PC-9 (cell line): Measurements from ENCODE around the gene SERP2. TPM values are rescaled to one million over a fixed set of nuclear protein-coding genes. Genes with fewer than 3 reads are reported as not detected.

Experiments used
- BruUV-seq: library from RNA; stranded (reverse); fragments of 400-500 nt; replicated peaks from 2 replicates; lab custom pipeline; 2021; lab: Mats Ljungman, UMichigan
- CTCF ChIA-PET: fragments of 300-600 bp; sonication (Branson Sonifier 250); formaldehyde crosslinking; loops from one replicate; lab custom pipeline; 2022; ENCODE audit warnings: antibody characterized with exemption; lab: Charles Lee
- POLR2A ChIA-PET: fragments of 300-600 bp; sonication (Branson Sonifier 250); formaldehyde crosslinking; loops from one replicate; lab custom pipeline; 2022; ENCODE audit warnings: antibody characterized with exemption; ENCODE audit not compliant: unreplicated experiment; lab: Charles Lee
- DNase-seq, 2 experiments: peaks; one replicate each; pipeline versions ENCODE4 v3.0.0 to v3.0.0-alpha.2; 2015 to 2022; ENCODE audit warnings: mixed read lengths in 1 of 2
- H2AFZ ChIP-seq: fragments of 200-600 bp; sonication (generic); 2 replicates; pipeline ENCODE4 v1.8.1; 2017; ENCODE audit warnings: antibody characterized with exemption
- H3F3A ChIP-seq: fragments of 200-600 bp; sonication (generic); 2 replicates; pipeline ENCODE4 v1.8.1; 2017; ENCODE audit warnings: antibody characterized with exemption, mild to moderate bottlenecking, low read depth; ENCODE audit not compliant: insufficient read depth
- H3K27ac ChIP-seq: fragments of 200-600 bp; sonication (generic); 2 replicates; pipeline ENCODE4 v1.6.1; 2016; ENCODE audit warnings: mixed run types
- H3K27me3 ChIP-seq: fragments of 200-600 bp; sonication (generic); 2 replicates; pipeline ENCODE4 v1.6.1; 2016; ENCODE audit warnings: low read depth, mixed run types; ENCODE audit not compliant: insufficient read depth
- H3K36me3 ChIP-seq: fragments of 200-600 bp; sonication (generic); 2 replicates; pipeline ENCODE4 v1.6.1; 2016; ENCODE audit warnings: low read depth, mixed run types
- H3K4me1 ChIP-seq: fragments of 200-600 bp; sonication (generic); replicated peaks from 2 replicates; pipeline ENCODE4 v1.6.1; 2016; ENCODE audit warnings: mixed run types; ENCODE audit not compliant: insufficient read depth
- H3K4me2 ChIP-seq: fragments of 200-600 bp; sonication (generic); 2 replicates; pipeline ENCODE4 v1.6.1; 2017; ENCODE audit warnings: mixed run types
- H3K4me3 ChIP-seq: fragments of 200-600 bp; sonication (generic); 2 replicates; pipeline ENCODE4 v1.6.1; 2016; ENCODE audit warnings: mixed run types
- H3K79me2 ChIP-seq: fragments of 200-600 bp; sonication (generic); 2 replicates; pipeline ENCODE4 v1.6.1; 2017; ENCODE audit warnings: low read depth, mixed run types
- H3K9me2 ChIP-seq: fragments of 200-600 bp; sonication (generic); 2 replicates; pipeline ENCODE4 v1.8.1; 2017; ENCODE audit warnings: mild to moderate bottlenecking; ENCODE audit not compliant: insufficient read depth
- H3K9me3 ChIP-seq: fragments of 200-600 bp; sonication (generic); 2 replicates; pipeline ENCODE4 v1.8.1; 2016; ENCODE audit warnings: low read depth; ENCODE audit not compliant: insufficient read depth
- H4K20me1 ChIP-seq: fragments of 200-600 bp; sonication (generic); 2 replicates; pipeline ENCODE4 v1.8.1; 2017; ENCODE audit not compliant: insufficient read depth
- EZH2 ChIP-seq: fragments of 200-600 bp; sonication (generic); IDR thresholded peaks from 2 replicates; pipeline ENCODE4 v1.8.0; 2017; ENCODE audit warnings: antibody characterized with exemption, low read depth
- intact Hi-C: fragments of 100-400 bp; cut with micrococcal nuclease; formaldehyde crosslinking; loops from one replicate; pipeline ENCODE4 v1.10.0; 2022; ENCODE audit not compliant: unreplicated experiment
- total RNA-seq: library from RNA; stranded (reverse); gene quantifications from 2 replicates; pipeline ENCODE4 v1.2.3, GENCODE V29; 2021
- TF ChIP-seq, protein P1 (sequence below): fragments of 200-600 bp; sonication (generic); conservative IDR thresholded peaks from 2 replicates; pipeline ENCODE4 v1.6.1; 2017; ENCODE audit warnings: mixed run types, antibody characterized with exemption, mild to moderate bottlenecking, moderate library complexity

The SERP2 gene
- total RNA-seq, 1 experiment from 2014 or later: 0.70 TPM

DNA sequence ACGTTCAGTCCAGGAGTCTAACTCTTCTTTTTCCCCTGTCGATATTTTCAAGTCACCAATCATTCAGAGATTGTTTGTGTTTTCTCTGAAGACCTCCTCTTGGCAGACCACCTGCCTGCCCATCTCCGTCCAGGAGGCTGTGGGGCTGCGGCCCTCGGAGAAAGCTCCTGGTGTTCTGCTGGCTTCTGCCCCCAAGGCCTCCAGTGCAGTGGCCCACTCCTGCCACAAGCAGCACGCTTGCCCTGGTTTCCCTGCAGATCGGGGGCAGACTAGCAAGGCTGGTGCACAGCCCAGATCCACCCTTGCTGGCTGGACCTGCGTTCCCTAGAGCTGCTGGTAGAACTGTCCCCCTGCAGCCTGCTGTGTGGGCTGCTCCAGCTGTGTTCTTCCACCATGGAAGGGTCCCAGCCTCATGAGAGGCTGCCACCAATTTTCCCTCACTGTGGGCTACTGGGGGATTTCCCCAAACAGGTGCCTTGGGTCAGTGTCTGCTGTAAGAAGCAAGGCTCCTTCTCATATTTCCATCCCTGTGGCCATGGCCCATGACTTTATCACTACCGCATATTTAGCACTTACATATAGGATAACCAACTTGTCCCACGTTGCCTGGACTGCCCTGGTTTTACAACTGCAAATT is 43.6 kb upstream of the SERP2 start:
- Histone ChIP-seq H3K27ac (no peak overlapping the region), H3K36me3 (no peaks in the 10 kb centered on the region), H3K27me3 (no peaks in the 10 kb centered on the region), H3K4me2 (no peak overlapping the region), H3K9me3 (no peaks in the 10 kb centered on the region), H4K20me1 (no peaks in the 10 kb centered on the region), H3K4me3 (no peak overlapping the region), H2AFZ (no peak overlapping the region), H3K79me2 (no peaks in the 10 kb centered on the region), H3K9me2 (no peaks in the 10 kb centered on the region), H3F3A (no peaks in the 10 kb centered on the region), H3K4me1 (no peaks in the 10 kb centered on the region)
- ChIA-PET POLR2A (no interaction called here), CTCF (no interaction called here)
- TF ChIP-seq, protein P1, sequence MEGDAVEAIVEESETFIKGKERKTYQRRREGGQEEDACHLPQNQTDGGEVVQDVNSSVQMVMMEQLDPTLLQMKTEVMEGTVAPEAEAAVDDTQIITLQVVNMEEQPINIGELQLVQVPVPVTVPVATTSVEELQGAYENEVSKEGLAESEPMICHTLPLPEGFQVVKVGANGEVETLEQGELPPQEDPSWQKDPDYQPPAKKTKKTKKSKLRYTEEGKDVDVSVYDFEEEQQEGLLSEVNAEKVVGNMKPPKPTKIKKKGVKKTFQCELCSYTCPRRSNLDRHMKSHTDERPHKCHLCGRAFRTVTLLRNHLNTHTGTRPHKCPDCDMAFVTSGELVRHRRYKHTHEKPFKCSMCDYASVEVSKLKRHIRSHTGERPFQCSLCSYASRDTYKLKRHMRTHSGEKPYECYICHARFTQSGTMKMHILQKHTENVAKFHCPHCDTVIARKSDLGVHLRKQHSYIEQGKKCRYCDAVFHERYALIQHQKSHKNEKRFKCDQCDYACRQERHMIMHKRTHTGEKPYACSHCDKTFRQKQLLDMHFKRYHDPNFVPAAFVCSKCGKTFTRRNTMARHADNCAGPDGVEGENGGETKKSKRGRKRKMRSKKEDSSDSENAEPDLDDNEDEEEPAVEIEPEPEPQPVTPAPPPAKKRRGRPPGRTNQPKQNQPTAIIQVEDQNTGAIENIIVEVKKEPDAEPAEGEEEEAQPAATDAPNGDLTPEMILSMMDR: no peak
- TF ChIP-seq EZH2: no peak
- intact Hi-C loops: no loop called here
- no peak for DNase-seq
- BruUV-seq: no TSS peak

DNA sequence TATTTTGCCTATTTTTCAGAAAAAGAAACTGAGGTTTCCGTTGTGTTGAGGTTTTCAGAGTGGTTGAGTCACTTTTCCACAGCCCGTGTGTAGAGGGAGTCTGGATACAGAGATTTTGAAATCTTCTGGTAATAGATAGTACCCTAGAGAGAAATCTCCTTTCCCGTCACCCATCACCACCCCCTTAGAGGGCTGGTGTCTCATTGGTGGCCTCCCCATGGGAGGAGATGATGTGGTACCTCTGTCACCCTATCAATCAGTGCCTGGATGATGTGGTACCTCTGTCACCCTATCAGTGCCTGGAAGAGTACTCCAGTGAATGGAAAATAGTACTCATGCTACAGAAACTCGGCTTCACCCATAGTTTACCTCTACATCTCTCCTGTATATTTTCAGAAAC is 42.2 kb upstream of the SERP2 start:
- H2AFZ ChIP-seq: no peak overlapping the region
- H3K27ac ChIP-seq: no peak overlapping the region

DNA sequence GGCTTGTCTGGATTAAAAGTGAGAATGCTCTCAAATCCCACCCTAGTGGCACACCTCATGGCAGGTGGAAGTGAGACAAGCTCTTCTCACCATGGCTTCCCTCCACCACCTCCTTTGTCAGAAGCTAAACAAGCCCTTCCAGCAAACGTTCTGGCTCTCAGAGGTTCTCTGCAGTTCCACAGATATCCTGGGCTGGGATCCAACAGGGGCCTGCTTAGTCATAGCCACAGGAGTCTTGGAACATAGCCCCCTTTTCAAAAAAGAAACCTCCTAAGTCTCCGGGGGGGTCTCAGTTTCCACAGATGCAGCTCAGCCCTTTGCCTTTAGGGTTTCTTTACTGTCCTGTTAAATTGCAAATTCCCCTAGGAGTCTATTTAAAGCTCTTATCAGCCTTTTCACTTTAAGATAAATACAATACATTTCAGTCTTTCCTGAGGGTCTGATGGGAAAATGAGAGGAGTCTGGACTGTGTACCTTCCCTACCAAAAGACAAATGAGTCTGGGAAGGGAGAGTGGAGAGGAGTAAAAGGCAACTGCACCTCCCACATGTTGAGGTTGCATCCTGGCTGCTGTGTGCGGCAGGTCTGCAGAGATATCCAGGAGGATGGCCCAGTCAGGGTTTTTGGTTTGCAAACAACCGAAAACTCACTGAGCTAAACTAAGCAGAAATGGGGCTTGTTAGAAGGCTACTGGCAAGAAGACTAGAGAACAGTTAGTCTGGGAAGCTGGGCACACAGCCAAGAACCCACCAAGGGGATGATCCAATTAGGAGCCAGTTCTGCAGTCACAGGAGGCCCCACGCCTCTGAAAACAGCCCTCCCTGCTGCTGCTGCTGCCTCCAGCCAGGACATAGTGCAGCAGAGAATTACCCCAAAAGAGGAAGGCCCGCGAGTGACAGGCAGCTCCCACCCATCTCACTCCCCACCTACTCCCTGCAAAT is 41.4 kb upstream of the SERP2 start:
- TF ChIP-seq, protein P1: no peak
- TF ChIP-seq EZH2: no peak
- ChIA-PET CTCF (no interaction called here), POLR2A (no interaction called here)
- peaks cover 8% of the 10 kb centered on the region for H3K4me1 ChIP-seq
- no peaks in the 10 kb centered on the region for H3K9me2 ChIP-seq
- no TSS peak for BruUV-seq
- no peaks in the 10 kb centered on the region for H4K20me1 ChIP-seq
- no peaks in the 10 kb centered on the region for H3K36me3 ChIP-seq
- H3K27me3 ChIP-seq: no peaks in the 10 kb centered on the region
- H3K9me3 ChIP-seq: no peaks in the 10 kb centered on the region
- intact Hi-C loops: no loop called here
- H3F3A ChIP-seq: peaks cover 8% of the 10 kb centered on the region; the same call in 1 of the 2 replicates
- no peak overlapping the region for H3K27ac ChIP-seq
- no peaks in the 10 kb centered on the region for H3K79me2 ChIP-seq
- no peak overlapping the region for H3K4me3 ChIP-seq
- H3K4me2 ChIP-seq: no peak overlapping the region
- H2AFZ ChIP-seq: no peak overlapping the region
- DNase-seq: no peak

More for the DNA sequence above, 42.2 kb upstream of the SERP2 start:
- Histone ChIP-seq H3F3A (peaks cover under 1% of the 10 kb centered on the region; the same call in 1 of the 2 replicates), H3K4me2 (no peak overlapping the region), H3K27me3 (no peaks in the 10 kb centered on the region), H3K4me1 (peaks cover 1% of the 10 kb centered on the region; the same call in 1 of the 2 replicates), H4K20me1 (no peaks in the 10 kb centered on the region), H3K36me3 (no peaks in the 10 kb centered on the region), H3K4me3 (no peak overlapping the region), H3K79me2 (no peaks in the 10 kb centered on the region), H3K9me2 (no peaks in the 10 kb centered on the region), H3K9me3 (no peaks in the 10 kb centered on the region)
- ChIA-PET POLR2A (interaction anchor here (0.7 kb wide), 1 partner anchor 69 kb away, joined by 3 read pairs; no protein-coding TSS in a partner anchor), CTCF (no interaction called here)
- intact Hi-C loops: no loop called here
- no peak for DNase-seq
- BruUV-seq: no TSS peak
- no peak for TF ChIP-seq EZH2
- TF ChIP-seq, protein P1: no peak
